HG03139 (cell line): ENCODE measurements around the gene ADAM33.

Experiments used
- ATAC-seq: cut with Tn5 transposase; IDR thresholded peaks from one replicate; pipeline ENCODE4 v1.9.1; 2021; ENCODE audit not compliant: unreplicated experiment

Gene ADAM33

DNA sequence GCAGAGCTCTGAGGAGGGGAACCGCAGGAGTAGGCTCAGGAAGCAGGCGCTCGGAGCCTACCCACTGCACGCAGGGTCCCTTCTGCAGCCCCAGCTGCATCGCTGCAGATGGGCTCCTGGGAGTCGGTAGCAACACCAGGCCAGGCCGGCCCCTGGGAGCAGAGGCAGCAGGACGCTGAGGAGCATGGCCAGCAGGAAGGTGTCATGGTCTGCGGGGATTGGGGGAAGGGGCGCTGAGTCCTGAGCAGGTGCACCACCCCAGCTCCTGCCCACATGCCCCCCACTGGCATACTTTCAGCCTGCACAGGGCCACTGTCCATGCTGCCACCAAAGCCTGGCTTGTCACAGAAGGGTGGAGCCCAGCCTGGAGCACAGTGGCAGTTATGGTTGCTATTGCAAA lies 10.9 kb downstream of the ADAM33 start:
- no peak for ATAC-seq

DNA sequence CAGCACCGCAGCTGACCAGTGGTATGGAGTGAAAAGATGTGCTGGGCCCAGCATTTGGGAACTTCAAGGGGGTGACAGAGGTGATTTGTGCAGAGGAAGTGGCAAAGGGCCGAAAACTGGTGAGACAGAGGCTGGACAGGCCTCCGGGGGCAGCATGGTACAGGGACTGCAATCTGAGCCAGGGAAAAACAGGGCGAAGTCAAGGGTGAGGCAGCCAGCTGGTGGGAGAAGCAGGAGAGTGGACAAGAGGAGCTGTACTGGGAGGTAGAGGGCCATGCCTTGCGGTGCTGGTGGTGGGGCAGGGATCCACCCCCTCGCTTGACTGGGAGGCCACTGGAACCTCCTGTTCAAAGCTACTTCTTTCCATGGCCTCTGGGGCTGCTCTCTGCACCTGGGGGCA lies 11.3 kb downstream of the ADAM33 start:
- ATAC-seq, result no peak

GRCh38 chr20:3669710-3670367 lies 12.0 kb downstream of the ADAM33 start:
- ATAC-seq, result no peak

- no peak for ATAC-seq
Measured at GRCh38 chr20:3667434-3668037, 14.3 kb downstream of the ADAM33 start.

- ATAC-seq, result no peak
Measured at GRCh38 chr20:3663858-3664257, 18.0 kb downstream of the ADAM33 start.

GRCh38 chr20:3663031-3663701 lies 18.6 kb downstream of the ADAM33 start, which contains the start of gene GFRA4:
Gene GFRA4 (minus strand): TSS chr20:3663399. CDS start chr20:3663399, 0 bp downstream.
- no peak for ATAC-seq

DNA sequence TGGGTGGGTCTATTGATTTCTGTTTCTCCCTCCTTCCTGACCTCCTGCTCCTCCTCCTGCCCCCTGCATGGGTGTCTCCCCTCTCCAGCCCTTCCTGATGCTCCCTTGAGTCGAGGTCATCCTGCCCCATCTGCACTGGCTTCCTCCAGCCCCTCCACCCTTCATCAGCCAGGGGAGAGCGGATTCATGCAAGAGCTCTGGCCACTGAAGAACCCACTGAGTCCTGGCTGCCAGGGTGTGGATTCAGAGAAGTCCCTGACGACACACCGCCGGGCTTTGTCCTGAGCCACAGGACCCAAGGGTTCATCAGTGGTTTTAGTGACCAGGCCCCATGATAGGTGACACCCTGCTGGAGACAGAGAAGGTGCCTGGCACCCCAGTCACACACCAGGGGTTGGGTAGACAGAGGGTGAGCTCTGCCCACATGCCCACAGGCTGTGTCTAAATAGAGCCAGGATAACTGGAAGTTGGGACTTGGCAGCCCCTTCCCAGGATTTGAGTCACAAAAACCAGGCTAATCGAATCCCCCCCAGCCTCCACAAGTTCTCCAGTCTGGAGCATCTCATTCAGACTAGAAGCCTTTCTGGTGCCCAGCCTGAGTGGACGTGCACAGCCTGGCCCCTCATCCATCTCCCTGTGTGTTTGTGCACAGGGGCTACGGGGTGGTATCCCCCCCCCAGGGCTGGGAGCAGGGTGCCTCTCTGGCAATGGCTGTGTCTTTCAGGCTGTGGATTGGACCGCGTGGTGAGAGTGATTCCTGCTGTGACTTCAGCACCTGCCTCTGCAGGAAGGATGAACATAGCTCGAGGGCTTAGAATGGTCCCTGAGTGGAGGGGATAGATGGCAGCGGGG lies 19.8 kb downstream of the ADAM33 start:
- ATAC-seq, result no peak

DNA sequence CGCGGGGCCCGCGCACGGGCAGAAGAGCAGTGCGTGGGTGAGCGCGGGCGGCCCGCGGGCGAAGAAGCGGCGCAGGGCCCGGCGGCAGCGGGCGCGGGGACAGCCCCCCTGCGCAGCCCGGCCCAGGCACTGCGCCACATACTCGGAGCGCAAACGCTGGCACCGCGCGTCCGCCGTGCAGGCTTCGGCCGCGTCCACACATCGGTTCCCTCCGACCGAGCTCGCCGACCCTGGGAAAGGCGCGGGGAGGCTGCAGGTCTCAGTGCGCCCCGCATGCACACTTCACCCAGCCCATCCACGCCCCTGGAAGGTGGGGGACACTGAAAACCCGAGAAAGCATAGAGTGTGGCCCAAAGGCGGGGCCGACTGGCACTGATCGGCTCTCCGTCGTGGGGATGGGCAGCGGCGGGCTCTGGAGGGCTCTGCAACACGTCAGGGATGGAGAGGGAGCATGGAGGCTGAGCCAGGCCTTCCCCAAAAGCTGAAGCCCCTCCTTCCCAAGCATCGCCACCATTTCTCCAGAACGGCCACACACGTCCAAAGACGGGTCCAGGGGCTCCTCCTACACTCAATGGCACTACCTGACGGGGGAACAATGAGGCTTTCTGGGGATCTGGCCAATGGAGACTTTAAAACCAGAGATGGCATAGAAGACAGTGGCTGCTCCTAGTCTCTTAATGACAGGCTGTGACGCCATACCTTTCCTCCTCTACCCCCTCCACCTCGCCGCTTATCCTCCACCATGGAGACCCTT lies 20.6 kb downstream of the ADAM33 start:
- no peak for ATAC-seq

DNA sequence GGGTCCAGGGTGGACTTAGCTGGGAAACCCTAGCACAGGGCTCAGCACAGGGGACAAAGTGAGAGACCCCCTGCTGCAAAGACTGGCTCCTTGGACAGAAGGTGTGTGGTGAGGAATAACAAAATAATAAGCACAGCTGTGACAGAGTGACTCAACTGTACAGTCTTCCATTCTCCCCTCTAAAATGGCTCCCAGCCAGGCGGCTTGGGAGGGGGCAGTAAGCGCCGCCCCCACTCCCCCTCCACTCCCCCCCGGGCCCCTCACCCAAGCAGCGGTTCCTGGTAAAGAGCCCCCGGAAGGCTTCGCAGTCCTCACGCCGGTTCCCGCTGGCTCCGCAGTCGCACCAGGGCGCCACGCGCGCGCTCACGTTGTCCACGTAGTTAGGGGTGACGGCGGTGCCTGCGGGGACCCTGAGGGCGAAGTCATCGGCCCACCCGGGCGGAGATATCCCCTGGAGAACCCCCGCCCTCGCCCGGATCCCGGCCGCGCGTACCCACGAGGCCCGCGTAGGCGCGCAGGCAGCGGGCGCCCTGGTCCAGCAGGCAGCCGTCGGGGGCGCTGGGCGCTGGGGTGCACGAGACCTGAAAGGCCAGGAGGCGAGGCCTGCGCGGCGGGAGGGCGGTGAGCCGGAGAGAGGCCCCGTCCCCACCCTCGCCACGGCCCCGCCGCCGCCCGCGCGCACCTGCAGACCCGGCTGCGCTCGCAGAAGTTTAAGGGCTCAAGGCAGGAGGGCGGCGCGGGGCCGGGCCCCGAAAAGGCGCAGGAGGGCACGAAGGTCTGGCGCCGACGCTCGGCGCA lies 21.3 kb downstream of the ADAM33 start:
- no peak for ATAC-seq

DNA sequence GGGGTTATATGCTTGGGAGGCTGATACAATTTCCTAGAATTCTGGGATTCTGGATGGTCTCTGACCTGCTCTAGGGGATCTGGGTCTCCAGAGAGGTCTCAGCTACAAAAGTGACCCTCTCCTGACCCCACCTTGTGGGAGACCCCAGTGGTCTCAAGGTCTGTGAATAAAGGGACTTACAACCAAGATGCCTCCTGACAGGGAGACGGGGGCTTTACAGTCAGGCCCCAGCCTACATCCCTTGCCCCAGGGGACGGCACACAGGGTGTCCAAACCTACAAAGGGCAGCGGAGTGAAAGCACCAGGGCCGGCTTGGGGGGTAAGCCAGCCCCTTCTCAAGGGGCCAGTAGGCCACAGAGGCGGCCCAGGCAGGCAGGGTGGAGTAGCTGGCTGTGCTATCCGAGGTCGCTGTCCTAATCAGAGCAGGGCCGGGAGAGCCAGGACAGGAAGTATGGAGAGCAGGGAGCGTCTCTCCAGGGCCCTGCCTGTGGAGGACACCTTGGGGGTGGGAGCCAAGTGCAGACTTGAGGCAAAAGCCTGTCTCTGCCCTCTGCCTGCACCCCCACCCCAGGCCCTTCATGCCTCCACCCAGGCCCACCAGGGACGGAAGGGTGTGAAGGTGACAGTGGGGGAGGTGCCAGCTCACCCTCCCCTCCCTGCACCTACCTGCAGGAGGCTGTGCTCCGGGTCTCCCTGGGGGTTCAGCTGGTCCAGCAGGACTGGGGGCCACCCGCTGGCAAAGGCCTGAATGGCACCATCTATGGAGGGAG lies 22.1 kb downstream of the ADAM33 start:
- no peak for ATAC-seq

GRCh38 chr20:3658716-3659491 lies 22.9 kb downstream of the ADAM33 start:
- peak; percentile 84 for ATAC-seq

- no peak for ATAC-seq
Measured at GRCh38 chr20:3658019-3658715, 23.6 kb downstream of the ADAM33 start.

GRCh38 chr20:3655131-3655405 lies 26.7 kb downstream of the ADAM33 start:
- no peak for ATAC-seq

- ATAC-seq, result no peak
Measured at GRCh38 chr20:3654326-3655130, 27.3 kb downstream of the ADAM33 start.

- no peak for ATAC-seq
Measured at GRCh38 chr20:3653921-3654320, 27.9 kb downstream of the ADAM33 start.

GRCh38 chr20:3652676-3653596 lies 28.9 kb downstream of the ADAM33 start:
- no peak for ATAC-seq
